Left ventricle myocardium inferior (tissue), 1 donor: ENCODE results near the gene ABCB6. TPM values are rescaled to one million over a fixed set of nuclear protein-coding genes. Genes with fewer than 3 reads are reported as not detected.

ENCODE experiments used
- DNase-seq: peaks from one replicate; pipeline ENCODE4 v3.0.0-alpha.2; 2020
- H3K27ac ChIP-seq: fragments of 200-600 bp; replicated peaks from 2 replicates; pipeline ENCODE4 v1.8.0; 2021
- H3K27me3 ChIP-seq: fragments of 200-600 bp; 2 replicates; pipeline ENCODE4 v1.8.0; 2021; ENCODE audit warnings: low read depth
- H3K36me3 ChIP-seq: fragments of 200-600 bp; 2 replicates; pipeline ENCODE4 v1.8.0; 2021
- H3K4me1 ChIP-seq: fragments of 200-600 bp; 2 replicates; pipeline ENCODE4 v1.8.0; 2021
- H3K4me3 ChIP-seq: fragments of 200-600 bp; 2 replicates; pipeline ENCODE4 v1.8.0; 2021; ENCODE audit warnings: mild to moderate bottlenecking, moderate library complexity
- H3K9me3 ChIP-seq: fragments of 200-600 bp; replicated peaks from 2 replicates; pipeline ENCODE4 v1.8.0; 2021
- intact Hi-C: fragments of 100-400 bp; cut with micrococcal nuclease; formaldehyde crosslinking; loops from one replicate; pipeline ENCODE4 v1.11.0; 2022
- total RNA-seq: library from RNA; stranded (reverse); fragmentation: NEBNext Ultra II Directional; extraction: Animal tissue kit (Norgen Biotek cat#: 25700); gene quantifications from one replicate; pipeline ENCODE4 v1.2.1, GENCODE V29; 2021
- TF ChIP-seq, protein P1 (sequence below): fragments of 200-600 bp; IDR thresholded peaks from 2 replicates; pipeline ENCODE4 v1.8.0; 2021; ENCODE audit warnings: antibody characterized with exemption, mild to moderate bottlenecking, borderline replicate concordance
- donor health status: DM: no; HTN: yes; CAD: no; lungs with severe emphysema.

The ABCB6 gene
- total RNA-seq, 1 donor from 2014 or later = 21.5 TPM

GRCh38 chr2:219168526-219168925, 50.2 kb downstream of the ABCB6 start:
- no peaks in the 10 kb centered on the region for H3K9me3 ChIP-seq
- H3K4me1 ChIP-seq = peaks cover 17% of the 10 kb centered on the region
- no peaks in the 10 kb centered on the region for H3K27me3 ChIP-seq
- no peak overlapping the region for H3K4me3 ChIP-seq
- peaks cover 14% of the 10 kb centered on the region for H3K36me3 ChIP-seq
- intact Hi-C loops = loop anchor here (10.0 kb wide), 1 partner anchor 56 kb away; the partner anchor contains the start of genes ANKZF1 and ATG9A
- TF ChIP-seq, protein P1, sequence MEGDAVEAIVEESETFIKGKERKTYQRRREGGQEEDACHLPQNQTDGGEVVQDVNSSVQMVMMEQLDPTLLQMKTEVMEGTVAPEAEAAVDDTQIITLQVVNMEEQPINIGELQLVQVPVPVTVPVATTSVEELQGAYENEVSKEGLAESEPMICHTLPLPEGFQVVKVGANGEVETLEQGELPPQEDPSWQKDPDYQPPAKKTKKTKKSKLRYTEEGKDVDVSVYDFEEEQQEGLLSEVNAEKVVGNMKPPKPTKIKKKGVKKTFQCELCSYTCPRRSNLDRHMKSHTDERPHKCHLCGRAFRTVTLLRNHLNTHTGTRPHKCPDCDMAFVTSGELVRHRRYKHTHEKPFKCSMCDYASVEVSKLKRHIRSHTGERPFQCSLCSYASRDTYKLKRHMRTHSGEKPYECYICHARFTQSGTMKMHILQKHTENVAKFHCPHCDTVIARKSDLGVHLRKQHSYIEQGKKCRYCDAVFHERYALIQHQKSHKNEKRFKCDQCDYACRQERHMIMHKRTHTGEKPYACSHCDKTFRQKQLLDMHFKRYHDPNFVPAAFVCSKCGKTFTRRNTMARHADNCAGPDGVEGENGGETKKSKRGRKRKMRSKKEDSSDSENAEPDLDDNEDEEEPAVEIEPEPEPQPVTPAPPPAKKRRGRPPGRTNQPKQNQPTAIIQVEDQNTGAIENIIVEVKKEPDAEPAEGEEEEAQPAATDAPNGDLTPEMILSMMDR = no peak
- DNase-seq = no peak
- no peak overlapping the region for H3K27ac ChIP-seq

GRCh38 chr2:219167997-219168396, 50.8 kb downstream of the ABCB6 start:
- peaks cover 17% of the 10 kb centered on the region for H3K4me1 ChIP-seq
- no peaks in the 10 kb centered on the region for H3K9me3 ChIP-seq
- no peak overlapping the region for H3K4me3 ChIP-seq
- H3K27ac ChIP-seq = no peak overlapping the region
- no peaks in the 10 kb centered on the region for H3K27me3 ChIP-seq
- peaks cover 9% of the 10 kb centered on the region for H3K36me3 ChIP-seq
- intact Hi-C loops = loop anchor here (10.0 kb wide), 1 partner anchor 57 kb away; the partner anchor contains the start of genes ANKZF1 and ATG9A
- DNase-seq = no peak
- TF ChIP-seq, protein P1 = no peak

DNA sequence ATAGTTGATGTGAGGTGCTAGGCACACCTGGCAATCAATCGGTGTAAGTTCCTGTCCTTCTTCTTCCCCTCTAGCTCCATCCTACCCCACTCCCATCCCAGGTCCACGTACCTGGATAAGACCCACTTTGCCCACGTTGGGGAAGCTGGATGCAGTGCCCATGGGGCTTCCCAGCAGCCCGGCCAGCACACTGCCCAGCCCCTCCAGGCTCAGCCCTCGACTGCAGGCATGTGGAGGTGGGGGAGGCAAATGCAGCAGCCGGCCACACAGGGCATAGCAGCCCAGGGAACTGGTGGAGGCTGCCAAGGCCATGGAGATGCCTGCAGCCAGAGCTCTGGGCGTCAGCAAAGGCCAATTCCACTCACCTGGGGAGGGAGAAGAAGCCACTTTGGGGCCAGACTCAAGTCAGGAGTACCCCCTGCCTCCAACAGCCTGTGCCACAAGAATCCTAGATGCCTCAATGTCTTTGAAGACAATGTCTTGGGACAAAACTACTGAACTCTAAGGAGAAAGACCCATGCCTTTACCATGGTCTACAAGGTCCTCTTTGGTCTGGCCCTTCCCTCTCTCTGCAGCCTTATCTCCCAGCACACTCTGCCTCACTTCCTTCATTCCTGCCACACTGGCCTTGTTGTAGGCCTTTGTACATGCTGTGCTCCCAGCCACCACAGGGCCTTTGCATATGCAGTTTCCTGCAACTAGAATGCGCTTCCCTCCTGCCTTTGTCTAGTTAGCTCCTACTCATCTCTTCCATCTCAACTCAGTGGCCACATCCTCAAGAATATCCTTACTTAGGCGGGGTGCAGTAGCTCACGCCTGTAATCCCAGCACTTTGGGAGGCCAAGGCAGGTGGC, 53.5 kb downstream of the ABCB6 start:
- TF ChIP-seq, protein P1 = no peak

GRCh38 chr2:219163156-219163555, 55.6 kb downstream of the ABCB6 start:
- TF ChIP-seq, protein P1 = no peak
- Histone ChIP-seq H3K36me3 (no peaks in the 10 kb centered on the region), H3K27ac (no peak overlapping the region), H3K4me3 (no peak overlapping the region), H3K4me1 (peaks cover 15% of the 10 kb centered on the region), H3K27me3 (no peaks in the 10 kb centered on the region), H3K9me3 (no peaks in the 10 kb centered on the region)
- no peak for DNase-seq
- intact Hi-C loops = loop anchor here (10.0 kb wide), 1 partner anchor 62 kb away; the partner anchor contains the start of genes ANKZF1 and ATG9A

More for the DNA sequence above, 53.5 kb downstream of the ABCB6 start:
- Histone ChIP-seq H3K27me3 (no peaks in the 10 kb centered on the region), H3K4me1 (peaks cover 9% of the 10 kb centered on the region), H3K36me3 (no peaks in the 10 kb centered on the region), H3K4me3 (no peak overlapping the region), H3K27ac (no peak overlapping the region), H3K9me3 (no peaks in the 10 kb centered on the region)
- intact Hi-C loops = loop anchor here (10.0 kb wide), 1 partner anchor 60 kb away; the partner anchor contains the start of genes ANKZF1 and ATG9A
- DNase-seq = no peak

DNA sequence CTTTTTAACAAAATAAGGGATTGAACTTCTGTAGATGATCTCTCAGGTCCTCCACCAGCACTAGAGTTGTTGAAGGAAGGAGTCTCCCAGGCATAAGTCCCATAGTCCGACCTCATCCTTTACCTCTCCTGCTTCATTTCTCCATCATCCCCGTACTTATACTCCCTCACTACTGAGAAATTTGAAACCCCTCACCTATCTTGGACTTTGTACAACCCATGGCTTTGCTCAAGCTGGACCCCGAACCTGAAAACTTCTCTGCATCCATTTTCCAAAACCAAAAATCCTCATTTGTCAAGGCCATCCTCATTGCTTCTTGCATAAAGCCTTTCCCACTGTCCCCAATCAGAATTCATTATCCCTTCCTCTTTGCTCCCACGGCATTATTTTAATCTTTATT, 57.7 kb downstream of the ABCB6 start:
- intact Hi-C loops = loop anchor here (10.0 kb wide), 1 partner anchor 64 kb away; the partner anchor contains the start of genes ANKZF1 and ATG9A
- Histone ChIP-seq H3K36me3 (peaks cover 14% of the 10 kb centered on the region), H3K27me3 (no peaks in the 10 kb centered on the region), H3K9me3 (no peaks in the 10 kb centered on the region), H3K4me1 (peaks cover 15% of the 10 kb centered on the region), H3K27ac (peak overlapping the region; percentile 98), H3K4me3 (peak overlapping the region; percentile 74)
- DNase-seq = no peak
- TF ChIP-seq, protein P1 = no peak
